HG03571 (cell line): ENCODE results near the gene PTPRK.
"Not testable (repeated sequence)": the region's sequence is repeated elsewhere in the genome, so short reads cannot be mapped to it uniquely, and the experiment has no call there.

ENCODE experiments used
- ATAC-seq: cut with Tn5 transposase; IDR thresholded peaks from one replicate; pipeline ENCODE4 v1.9.1; 2021; ENCODE audit not compliant: unreplicated experiment

Gene PTPRK

GRCh38 chr6:128446497-128446896 lies 73.9 kb downstream of the PTPRK start:
- no peak for ATAC-seq

GRCh38 chr6:128443553-128443952 lies 76.8 kb downstream of the PTPRK start:
- ATAC-seq, result no peak

GRCh38 chr6:128439627-128440026 lies 80.8 kb downstream of the PTPRK start:
- no peak for ATAC-seq

- no peak for ATAC-seq
These were observed 82.0 kb downstream of the PTPRK start for GRCh38 chr6:128438393-128438792.

GRCh38 chr6:128437685-128438084 lies 82.7 kb downstream of the PTPRK start:
- no peak for ATAC-seq

GRCh38 chr6:128434752-128435151 lies 85.6 kb downstream of the PTPRK start:
- ATAC-seq, result not testable (repeated sequence)

GRCh38 chr6:128432394-128432793 lies 88.0 kb downstream of the PTPRK start:
- no peak for ATAC-seq

GRCh38 chr6:128427139-128427538 lies 93.3 kb downstream of the PTPRK start:
- no peak for ATAC-seq

GRCh38 chr6:128425856-128426255 lies 94.5 kb downstream of the PTPRK start:
- no peak for ATAC-seq

- ATAC-seq, result no peak
These were observed 97.5 kb downstream of the PTPRK start for GRCh38 chr6:128422871-128423270.

GRCh38 chr6:128422200-128422599 lies 98.2 kb downstream of the PTPRK start:
- no peak for ATAC-seq

- ATAC-seq, result no peak
These were observed 98.6 kb downstream of the PTPRK start for GRCh38 chr6:128421788-128422187.

- no peak for ATAC-seq
These were observed 102.7 kb downstream of the PTPRK start for GRCh38 chr6:128417698-128418097.

- no peak for ATAC-seq
These were observed 105.0 kb downstream of the PTPRK start for GRCh38 chr6:128415387-128415786.

- no peak for ATAC-seq
These were observed 105.5 kb downstream of the PTPRK start for GRCh38 chr6:128414943-128415342.

GRCh38 chr6:128413291-128413690 lies 107.1 kb downstream of the PTPRK start:
- ATAC-seq, result no peak

GRCh38 chr6:128412680-128413079 lies 107.7 kb downstream of the PTPRK start:
- ATAC-seq, result no peak

GRCh38 chr6:128410584-128410983 lies 109.8 kb downstream of the PTPRK start:
- ATAC-seq, result no peak

- no peak for ATAC-seq
These were observed 111.4 kb downstream of the PTPRK start for GRCh38 chr6:128409003-128409402.

- ATAC-seq, result no peak
These were observed 113.9 kb downstream of the PTPRK start for GRCh38 chr6:128406453-128406852.

- ATAC-seq, result no peak
These were observed 116.6 kb downstream of the PTPRK start for GRCh38 chr6:128403618-128404444.

- ATAC-seq, result no peak
These were observed 119.5 kb downstream of the PTPRK start for GRCh38 chr6:128400875-128401274.

- no peak for ATAC-seq
These were observed 122.4 kb downstream of the PTPRK start for GRCh38 chr6:128397996-128398395.
